Gastroesophageal sphincter (tissue), 4 donors: Measurements from ENCODE around the gene SRSF5. TPM values are rescaled to one million over a fixed set of nuclear protein-coding genes. Genes with fewer than 3 reads are reported as not detected.

ENCODE experiments used
- ATAC-seq: fragments of 150-250 bp; one replicate; pipeline ENCODE4 v1.9.1; 2016; ENCODE audit warnings: mild to moderate bottlenecking, moderate library complexity
- H3K27ac ChIP-seq, 4 donors: fragments of 200-600 bp; sonication (generic) in 3 of 4; 1 replicate in 3 of 4; 2 replicates in 1 of 4; pipeline ENCODE4 v1.5.1; 2016 to 2019
- H3K27me3 ChIP-seq: fragments of 200-600 bp; sonication (generic); one replicate; pipeline ENCODE4 v1.5.1; 2019
- H3K36me3 ChIP-seq, 2 donors: fragments of 200-600 bp; sonication (generic); one replicate each; pipeline ENCODE4 v1.5.1; 2019; ENCODE audit warnings: control low read depth in 1 of 2
- H3K4me1 ChIP-seq, 3 donors: fragments of 200-600 bp; sonication (generic); 1 replicate in 2 of 3; 2 replicates in 1 of 3; pipeline ENCODE4 v1.5.1; 2016 to 2019; ENCODE audit warnings: control low read depth in 2 of 3
- H3K4me3 ChIP-seq, 2 donors: fragments of 200-600 bp; sonication (generic); one replicate each; pipeline ENCODE4 v1.5.1; 2019; ENCODE audit warnings: mild to moderate bottlenecking in 1 of 2, moderate library complexity in 1 of 2
- H3K9me3 ChIP-seq, 3 donors: fragments of 200-600 bp; sonication (generic); one replicate each; pipeline ENCODE4 v1.5.1; 2017 to 2019; ENCODE audit warnings: control low read depth in 2 of 3
- EP300 ChIP-seq: sonication (generic); formaldehyde crosslinking; IDR thresholded peaks from one replicate; pipeline ENCODE4 v1.6.1; 2017; ENCODE audit warnings: antibody characterized with exemption, mild to moderate bottlenecking
- POLR2A ChIP-seq, 2 donors: fragments of 450-650 bp; IDR thresholded peaks; one replicate each; pipeline ENCODE4 v1.6.1; 2017; ENCODE audit warnings: antibody characterized with exemption in 2 of 2, mild to moderate bottlenecking in 2 of 2, moderate library complexity in 1 of 2
- POLR2AphosphoS5 ChIP-seq: sonication (generic); formaldehyde crosslinking; IDR thresholded peaks from one replicate; pipeline ENCODE4 v1.6.1; 2017; ENCODE audit warnings: antibody characterized with exemption
- WGBS, 2 donors: methylation state at CpG; one replicate each; pipeline ENCODE4 v1.1.5; 2018; ENCODE audit warnings: low coverage in 1 of 2; 5-methylcytosine and 5-hydroxymethylcytosine counted together
- total RNA-seq, 4 donors: library from RNA; depleted of rRNA; stranded (reverse); fragments of >200 nt; gene quantifications; one replicate each; pipeline ENCODE4 v1.1.0, GENCODE V29; 2016
- TF ChIP-seq, protein P1 (sequence below), 4 experiments: fragments of 200-600 bp in 2 of 4; fragments of 450-650 bp in 2 of 4; sonication (generic) in 1 of 4; IDR thresholded peaks; one replicate each; pipeline ENCODE4 v1.5.1; 2017 to 2019; ENCODE audit warnings: antibody characterized with exemption in 4 of 4, mild to moderate bottlenecking in 2 of 4, moderate library complexity in 2 of 4

The SRSF5 gene
- total RNA-seq, 4 donors from 2014 or later: 191 to 569 (median 275) TPM

DNA sequence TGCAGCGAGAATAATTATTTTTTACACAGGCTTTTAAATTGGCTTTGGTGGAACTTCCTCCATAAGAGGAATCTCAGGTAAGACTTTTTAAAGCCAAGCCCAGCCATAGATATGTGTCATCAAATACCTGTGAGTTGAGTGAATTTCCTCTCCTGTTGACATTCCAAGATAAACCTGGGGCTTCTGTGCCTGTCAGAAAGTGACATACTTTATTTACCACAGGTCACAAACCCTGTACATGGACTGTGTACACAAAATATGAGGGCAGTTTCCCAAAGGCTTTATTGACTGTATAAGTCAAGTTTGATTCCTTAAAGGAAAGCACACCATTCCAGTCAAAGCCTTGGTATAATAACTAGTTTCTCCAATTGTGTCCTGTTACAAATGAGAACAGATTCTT is 25.9 kb upstream of the SRSF5 start:
- no peak overlapping the region for H3K4me3 ChIP-seq
- no peak overlapping the region for H3K27ac ChIP-seq
- no peaks in the 10 kb centered on the region for H3K36me3 ChIP-seq
- no peak for ATAC-seq
- H3K27me3 ChIP-seq: no peaks in the 10 kb centered on the region
- TF ChIP-seq EP300 (no peak), POLR2A (IDR thresholded peaks at IDR 0.05) (no peak), POLR2AphosphoS5 (no peak)
- TF ChIP-seq, protein P1, sequence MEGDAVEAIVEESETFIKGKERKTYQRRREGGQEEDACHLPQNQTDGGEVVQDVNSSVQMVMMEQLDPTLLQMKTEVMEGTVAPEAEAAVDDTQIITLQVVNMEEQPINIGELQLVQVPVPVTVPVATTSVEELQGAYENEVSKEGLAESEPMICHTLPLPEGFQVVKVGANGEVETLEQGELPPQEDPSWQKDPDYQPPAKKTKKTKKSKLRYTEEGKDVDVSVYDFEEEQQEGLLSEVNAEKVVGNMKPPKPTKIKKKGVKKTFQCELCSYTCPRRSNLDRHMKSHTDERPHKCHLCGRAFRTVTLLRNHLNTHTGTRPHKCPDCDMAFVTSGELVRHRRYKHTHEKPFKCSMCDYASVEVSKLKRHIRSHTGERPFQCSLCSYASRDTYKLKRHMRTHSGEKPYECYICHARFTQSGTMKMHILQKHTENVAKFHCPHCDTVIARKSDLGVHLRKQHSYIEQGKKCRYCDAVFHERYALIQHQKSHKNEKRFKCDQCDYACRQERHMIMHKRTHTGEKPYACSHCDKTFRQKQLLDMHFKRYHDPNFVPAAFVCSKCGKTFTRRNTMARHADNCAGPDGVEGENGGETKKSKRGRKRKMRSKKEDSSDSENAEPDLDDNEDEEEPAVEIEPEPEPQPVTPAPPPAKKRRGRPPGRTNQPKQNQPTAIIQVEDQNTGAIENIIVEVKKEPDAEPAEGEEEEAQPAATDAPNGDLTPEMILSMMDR (IDR thresholded peaks at IDR 0.05): no peak
- H3K4me1 ChIP-seq: no peaks in the 10 kb centered on the region
- 86 to 100% methylated on average over 1 of the region's 1 CpG for WGBS, 2 donors
- no peaks in the 10 kb centered on the region for H3K9me3 ChIP-seq

DNA sequence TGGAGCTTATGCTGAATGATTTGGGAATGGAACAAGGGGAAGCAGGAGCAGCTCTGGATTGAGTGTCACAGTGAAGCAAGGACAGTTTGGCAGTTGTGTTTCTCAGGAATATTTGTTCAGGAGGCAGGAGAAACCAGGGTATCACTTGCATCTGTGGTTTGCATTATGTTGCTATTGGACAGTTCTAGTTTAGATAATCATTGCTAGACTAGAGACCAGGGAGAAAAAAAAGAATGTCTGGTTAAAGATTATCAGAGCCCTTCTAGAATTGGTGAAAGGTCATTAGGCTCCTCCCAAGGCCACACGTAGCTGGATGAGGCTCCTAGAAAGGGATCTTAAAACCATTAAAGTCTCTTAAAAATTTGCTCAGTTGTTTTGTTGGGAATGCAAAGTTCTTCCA is 17.0 kb upstream of the SRSF5 start:
- Histone ChIP-seq H3K9me3 (no peaks in the 10 kb centered on the region), H3K27ac (no peak overlapping the region), H3K36me3 (no peaks in the 10 kb centered on the region), H3K4me1 (no peaks in the 10 kb centered on the region), H3K4me3 (no peak overlapping the region), H3K27me3 (no peaks in the 10 kb centered on the region)
- TF ChIP-seq, protein P1 (IDR thresholded peaks at IDR 0.05): no peak
- TF ChIP-seq POLR2AphosphoS5: no peak
- no peak for TF ChIP-seq EP300
- no peak for TF ChIP-seq POLR2A (IDR thresholded peaks at IDR 0.05)
- WGBS, 2 donors: 75 to 77% methylated on average over 1 of the region's 1 CpG
- no peak for ATAC-seq

DNA sequence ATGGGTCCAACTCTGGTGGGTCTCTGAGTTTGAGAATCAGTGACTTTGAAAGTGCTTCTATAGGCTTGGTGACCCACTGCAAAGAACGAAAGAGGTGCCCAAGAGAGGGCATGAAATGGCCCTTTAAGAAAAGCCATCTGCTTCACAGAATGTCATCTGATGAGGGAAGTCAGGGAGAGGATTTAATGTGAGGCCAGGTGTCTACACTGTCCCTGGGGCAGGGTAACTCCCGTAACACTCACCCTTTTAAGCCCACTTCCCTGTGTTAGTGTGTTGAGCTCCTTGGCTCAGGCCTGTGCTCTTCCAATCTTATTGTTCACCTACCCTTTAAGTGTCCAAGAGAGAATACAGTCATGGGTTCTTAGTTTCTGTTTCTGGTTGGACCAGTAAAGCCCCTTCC is 16.4 kb upstream of the SRSF5 start:
- Histone ChIP-seq H3K9me3 (no peaks in the 10 kb centered on the region), H3K4me1 (no peaks in the 10 kb centered on the region), H3K27me3 (no peaks in the 10 kb centered on the region), H3K27ac (no peak overlapping the region), H3K36me3 (no peaks in the 10 kb centered on the region), H3K4me3 (no peak overlapping the region)
- TF ChIP-seq, protein P1 (IDR thresholded peaks at IDR 0.05): no peak
- TF ChIP-seq EP300: no peak
- TF ChIP-seq POLR2A (IDR thresholded peaks at IDR 0.05): no peak
- TF ChIP-seq POLR2AphosphoS5: no peak
- 94 to 100% methylated on average over 1 to 2 of the region's 2 CpGs for WGBS, 2 donors
- no peak for ATAC-seq

DNA sequence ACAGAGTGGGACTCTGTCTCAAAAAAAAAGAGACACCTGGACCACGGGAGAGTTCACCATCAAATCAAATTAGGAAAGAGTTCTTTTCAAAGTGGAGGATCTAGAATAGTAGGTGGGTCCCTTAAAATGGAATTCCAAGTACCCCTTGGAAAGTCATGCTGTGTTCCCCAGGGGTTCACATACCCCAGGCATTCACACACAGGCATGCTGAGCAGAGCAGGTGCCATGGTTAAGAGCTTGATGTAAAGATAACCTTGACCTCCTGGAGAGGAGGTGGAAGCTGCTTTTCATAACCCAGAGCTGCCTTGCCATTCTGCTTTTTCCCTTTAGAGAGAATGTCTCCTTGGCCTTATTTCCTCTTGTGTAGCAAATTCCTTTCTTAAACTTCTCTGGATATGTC is 14.2 kb upstream of the SRSF5 start:
- WGBS, 2 donors: 71% methylated on average over 1 of the region's 1 CpG; no CpG with 5 or more reads in 1 of the 2 donors

DNA sequence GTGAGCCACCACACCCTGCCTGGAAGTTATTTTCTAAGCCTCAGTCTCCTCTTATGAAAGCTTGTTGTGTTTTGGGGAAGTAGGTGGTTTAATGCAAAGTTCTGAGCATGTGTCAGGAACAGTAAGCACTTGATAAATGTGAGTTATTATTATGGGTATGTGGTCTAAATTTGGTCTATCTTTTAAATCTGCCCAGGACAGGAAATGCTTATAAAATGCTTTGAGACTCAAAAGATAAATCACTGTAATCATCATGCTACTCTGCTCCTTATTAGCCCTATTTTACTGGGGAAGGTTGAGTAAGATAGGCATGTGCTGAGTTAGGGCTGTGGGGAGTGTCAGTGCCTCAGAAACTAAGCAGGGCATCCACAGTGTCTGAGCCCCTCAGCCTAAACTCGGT is 13.1 kb upstream of the SRSF5 start:
- no peak for ATAC-seq
- no peaks in the 10 kb centered on the region for H3K36me3 ChIP-seq
- no peak overlapping the region for H3K27ac ChIP-seq
- H3K9me3 ChIP-seq: no peaks in the 10 kb centered on the region
- H3K4me1 ChIP-seq: no peaks in the 10 kb centered on the region
- TF ChIP-seq EP300 (no peak), POLR2A (IDR thresholded peaks at IDR 0.05) (no peak)
- WGBS, 2 donors: 82 to 89% methylated on average over 1 of the region's 1 CpG
- no peak overlapping the region for H3K4me3 ChIP-seq
- H3K27me3 ChIP-seq: peaks cover 6% of the 10 kb centered on the region

More for the DNA sequence above, 14.2 kb upstream of the SRSF5 start:
- H3K4me1 ChIP-seq: no peaks in the 10 kb centered on the region
- no peaks in the 10 kb centered on the region for H3K27me3 ChIP-seq
- no peak overlapping the region for H3K4me3 ChIP-seq
- H3K9me3 ChIP-seq: no peaks in the 10 kb centered on the region
- ATAC-seq: no peak
- H3K27ac ChIP-seq: no peak overlapping the region
- no peak for TF ChIP-seq POLR2AphosphoS5
- H3K36me3 ChIP-seq: no peaks in the 10 kb centered on the region

DNA sequence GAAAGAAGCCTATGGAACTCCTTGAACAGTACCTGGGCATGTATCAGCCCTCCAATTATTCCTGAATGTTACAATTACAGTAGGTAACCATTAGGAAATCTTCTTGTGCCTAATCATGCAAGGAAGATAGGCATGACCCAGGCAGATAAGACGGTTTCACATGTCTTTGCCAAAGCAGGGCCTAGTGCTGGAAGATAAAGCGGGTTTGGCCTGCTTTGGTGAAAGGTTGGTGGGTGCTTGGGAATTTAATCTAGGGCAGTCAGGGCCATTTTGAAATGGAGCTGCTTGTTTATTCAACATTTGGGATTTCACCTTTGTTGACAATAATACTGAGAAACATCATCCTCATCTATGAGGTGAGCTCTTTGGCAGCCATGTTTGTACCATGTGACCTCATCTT is 12.5 kb upstream of the SRSF5 start:
- WGBS, 2 donors: 93 to 94% methylated on average over 2 of the region's 2 CpGs
- ATAC-seq: no peak
- no peaks in the 10 kb centered on the region for H3K4me1 ChIP-seq
- no peaks in the 10 kb centered on the region for H3K9me3 ChIP-seq
- no peak overlapping the region for H3K27ac ChIP-seq
- no peak for TF ChIP-seq POLR2AphosphoS5
- TF ChIP-seq POLR2A (IDR thresholded peaks at IDR 0.05): no peak
- TF ChIP-seq, protein P1 (IDR thresholded peaks at IDR 0.05): no peak
- peaks cover 9% of the 10 kb centered on the region for H3K27me3 ChIP-seq
- no peaks in the 10 kb centered on the region for H3K36me3 ChIP-seq
- no peak overlapping the region for H3K4me3 ChIP-seq
